Endothelial cell of umbilical vein (primary cell): ENCODE data around the gene ZER1. TPM values are rescaled to one million over a fixed set of nuclear protein-coding genes. Genes with fewer than 3 reads are reported as not detected.

Experiments
- BruUV-seq: library from RNA; stranded (reverse); fragments of 400-500 nt; replicated peaks from 2 replicates; lab custom pipeline; 2021; lab: Mats Ljungman, UMichigan
- CTCF ChIA-PET: fragments of 300-600, 350-600 bp; sonication (Branson Sonifier 250); formaldehyde crosslinking; loops from one replicate; lab custom pipeline; 2021; ENCODE audit warnings: antibody characterized with exemption, inconsistent platforms; lab: Charles Lee
- POLR2A ChIA-PET: fragments of 300-600, 350-600 bp; sonication (Branson Sonifier 250); formaldehyde crosslinking; loops from one replicate; lab custom pipeline; 2021; ENCODE audit warnings: antibody characterized with exemption, inconsistent platforms; lab: Charles Lee
- DNase-seq: peaks from one replicate; pipeline ENCODE4 v3.0.0-alpha.2; 2011; ENCODE audit warnings: low read depth, low spot score
- FAIRE-seq: peaks from 2 replicates; lab custom pipeline; 2011; peaks lifted over from hg19 to GRCh38; lab: Jason Lieb, UNC
- H2AFZ ChIP-seq: 2 replicates; pipeline ENCODE4 v1.6.0; 2012; ENCODE audit warnings: low read depth, low read length, control low read depth, inconsistent platforms
- H3K27ac ChIP-seq: 2 replicates; pipeline ENCODE4 v1.5.1; 2011; ENCODE audit warnings: low read depth, mild to moderate bottlenecking, control low read depth, low read length, moderate library complexity; ENCODE audit not compliant: insufficient read depth
- H3K27me3 ChIP-seq, 2 experiments: 2 replicates each; pipeline versions ENCODE4 v1.6.0 to v1.6.1; 2011; ENCODE audit warnings: low read length in 2 of 2, mixed read lengths in 1 of 2; ENCODE audit not compliant: control insufficient read depth in 2 of 2, insufficient read depth in 2 of 2
- H3K36me3 ChIP-seq, 2 experiments: 2 replicates in 1 of 2; 3 replicates in 1 of 2; pipeline ENCODE4 v1.5.1; 2011; ENCODE audit warnings: low read length in 2 of 2, mild to moderate bottlenecking in 1 of 2, moderate library complexity in 1 of 2; ENCODE audit not compliant: control insufficient read depth in 2 of 2, insufficient read depth in 2 of 2; ENCODE audit errors: extremely low read depth in 1 of 2
- H3K4me1 ChIP-seq: 3 replicates; pipeline ENCODE4 v1.5.1; 2011; ENCODE audit warnings: mild to moderate bottlenecking, low read length; ENCODE audit not compliant: control insufficient read depth, insufficient read depth; ENCODE audit errors: extremely low read depth
- H3K4me2 ChIP-seq: 2 replicates; pipeline ENCODE4 v1.6.1; 2011; ENCODE audit warnings: low read length, control low read depth, mixed read lengths; ENCODE audit not compliant: insufficient read depth
- H3K4me3 ChIP-seq, 3 experiments: fragments of 200-600 bp in 1 of 3; sonication (generic), shearing (Covaris generic) in 1 of 3; replicated peaks in 1 of 3; 2 replicates each; pipeline ENCODE4 v1.5.1; 2011 to 2016; ENCODE audit warnings: control low read depth in 3 of 3, low read length in 3 of 3, mild to moderate bottlenecking in 2 of 3, inconsistent platforms in 1 of 3, low read depth in 1 of 3, moderate library complexity in 1 of 3; ENCODE audit not compliant: insufficient read depth in 1 of 3
- H3K79me2 ChIP-seq: 2 replicates; pipeline ENCODE4 v1.6.0; 2012; ENCODE audit warnings: low read length, inconsistent platforms; ENCODE audit not compliant: control insufficient read depth, insufficient read depth
- H3K9ac ChIP-seq: replicated peaks from 2 replicates; pipeline ENCODE3; 2011; ENCODE audit warnings: low read length, control low read depth; ENCODE audit not compliant: insufficient read depth; ENCODE audit errors: extremely low read depth
- H3K9me1 ChIP-seq: replicated peaks from 3 replicates; pipeline ENCODE4 v1.6.0; 2011; ENCODE audit warnings: mild to moderate bottlenecking, low read length; ENCODE audit not compliant: control insufficient read depth, insufficient read depth; ENCODE audit errors: extremely low read depth
- H3K9me3 ChIP-seq: replicated peaks from 2 replicates; pipeline ENCODE4 v1.5.1; 2012; ENCODE audit warnings: low read length, inconsistent platforms; ENCODE audit not compliant: control insufficient read depth, insufficient read depth
- H4K20me1 ChIP-seq: replicated peaks from 2 replicates; pipeline ENCODE3; 2011; ENCODE audit warnings: mild to moderate bottlenecking, low read length; ENCODE audit not compliant: control insufficient read depth, insufficient read depth; ENCODE audit errors: extremely low read depth
- EZH2 ChIP-seq: IDR thresholded peaks from 2 replicates; pipeline ENCODE4 v1.6.1; 2012; ENCODE audit warnings: borderline replicate concordance, low read depth, mild to moderate bottlenecking, moderate library complexity, low read length, inconsistent platforms; ENCODE audit not compliant: severe bottlenecking
- FOS ChIP-seq: IDR thresholded peaks from 2 replicates; pipeline ENCODE4 v1.6.1; 2011; ENCODE audit warnings: mild to moderate bottlenecking, low read length, moderate library complexity, borderline replicate concordance; ENCODE audit not compliant: insufficient read depth
- GATA2 ChIP-seq: IDR thresholded peaks from 2 replicates; pipeline ENCODE4 v1.7.0; 2011; ENCODE audit warnings: low read depth, mild to moderate bottlenecking, moderate library complexity, mixed read lengths, low read length; ENCODE audit not compliant: insufficient read length, insufficient read depth
- JUN ChIP-seq: IDR thresholded peaks from 2 replicates; pipeline ENCODE4 v1.6.1; 2011; ENCODE audit warnings: borderline replicate concordance, low read depth; ENCODE audit not compliant: insufficient read length, insufficient read depth
- MYC ChIP-seq: IDR thresholded peaks from one replicate; pipeline ENCODE4 v1.6.1; 2011; ENCODE audit warnings: mild to moderate bottlenecking, low read depth, low read length
- POLR2A ChIP-seq: IDR thresholded peaks from 2 replicates; pipeline ENCODE4 v1.6.1; 2012; ENCODE audit warnings: low read depth, mild to moderate bottlenecking, control low read depth, low read length
- POLR2AphosphoS5 ChIP-seq: IDR thresholded peaks from 2 replicates; pipeline ENCODE4 v1.6.1; 2012; ENCODE audit warnings: low read depth, mild to moderate bottlenecking, control low read depth, low read length, moderate library complexity; ENCODE audit not compliant: insufficient read depth
- dilution Hi-C: fragments of 300-500 bp; cut with MboI; formaldehyde crosslinking; loops from one replicate; pipeline ENCODE4 v1.15.0; 2019; ENCODE audit warnings: low sequenced_read_pairs; ENCODE audit not compliant: extremely low pct_ligation_motif_present
- intact Hi-C: fragments of 100-400 bp; cut with micrococcal nuclease; formaldehyde crosslinking; loops from one replicate; pipeline ENCODE4 v1.10.0; 2022
- polyA plus RNA-seq, 4 experiments: library from polyadenylated mRNA; depleted of rRNA in 3 of 4; stranded (reverse) in 3 of 4; unstranded in 1 of 4; fragments of >200 nt; gene quantifications; 2 replicates each; pipeline versions ENCODE4 v1.2.1 to v1.2.3, GENCODE V29; 2011 to 2012; ENCODE audit warnings: missing spikeins in 1 of 4
- total RNA-seq: library from RNA; stranded (reverse); gene quantifications from 2 replicates; pipeline ENCODE4 v1.2.3, GENCODE V29; 2021
- TF ChIP-seq, protein P1 (sequence below): IDR thresholded peaks from 2 replicates; pipeline ENCODE4 v1.6.1; 2011; ENCODE audit not compliant: insufficient read depth, insufficient read length
- TF ChIP-seq, protein P2 (sequence below), 2 donors: IDR thresholded peaks; 1 replicate in 1 of 2; 2 replicates in 1 of 2; pipeline ENCODE4 v1.5.1; 2011; ENCODE audit warnings: low read length in 2 of 2, mild to moderate bottlenecking in 2 of 2, moderate library complexity in 2 of 2, control low read depth in 1 of 2, inconsistent platforms in 1 of 2, low read depth in 1 of 2; ENCODE audit not compliant: insufficient read depth in 1 of 2; ENCODE audit errors: extremely low read depth in 1 of 2

ZER1 gene
- total and polyA plus RNA-seq, 2 donors (not counting 3 experiments of a cell fraction or from before 2014, with no cell fraction given): 23.0 to 29.9 TPM

DNA sequence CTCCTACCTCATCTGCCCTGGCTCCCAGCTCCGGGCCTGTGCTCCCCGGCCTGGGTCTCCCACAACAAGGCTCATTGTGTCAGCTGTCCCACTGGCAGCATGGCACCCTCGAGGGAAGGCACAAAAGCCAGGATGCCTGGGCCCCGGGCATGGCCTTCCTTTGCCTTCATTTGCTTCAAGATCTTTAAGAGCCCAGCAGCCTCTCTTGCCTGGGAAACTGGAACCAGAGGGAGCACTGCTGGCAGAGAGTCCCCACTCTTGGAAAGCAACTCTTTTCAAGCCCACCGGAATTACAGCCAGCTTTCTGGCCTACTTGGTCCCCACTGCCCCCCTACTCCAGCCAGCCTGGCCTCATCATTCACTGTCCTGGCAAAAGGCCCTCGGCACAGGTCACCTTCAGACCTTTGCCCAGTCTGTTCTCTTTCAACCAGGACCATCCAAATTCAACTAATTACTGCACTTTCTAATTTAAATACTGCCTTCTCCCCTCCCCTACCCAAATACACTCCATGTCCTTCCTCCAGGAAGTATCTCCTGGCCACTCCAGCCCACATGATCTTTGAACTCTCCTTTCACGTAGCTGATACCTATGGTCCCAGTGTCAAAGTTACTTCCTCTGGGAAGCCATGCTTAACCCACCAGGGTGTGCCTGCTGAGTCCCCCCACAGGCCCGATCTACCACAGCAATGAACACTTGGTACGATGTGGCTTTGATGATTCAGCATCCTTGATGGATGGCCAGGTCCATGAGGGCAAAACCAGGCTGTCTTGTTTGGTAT is 8.9 kb downstream of the ZER1 start:
- POLR2A ChIA-PET: no interaction called here
- BruUV-seq: no TSS peak
- no peaks in the 10 kb centered on the region for H3K79me2 ChIP-seq
- CTCF ChIA-PET: interaction anchor here (1.9 kb wide), 1 partner anchor 11 kb away, joined by 6 read pairs; no protein-coding TSS in a partner anchor
- intact Hi-C loops: no loop called here
- H3K4me1 ChIP-seq: no peaks in the 10 kb centered on the region
- H3K9me3 ChIP-seq: no peaks in the 10 kb centered on the region
- H3K27ac ChIP-seq: no peak overlapping the region
- H3K27me3 ChIP-seq: no peaks in the 10 kb centered on the region
- dilution Hi-C loops: no loop called here
- no peak overlapping the region for H3K4me3 ChIP-seq
- no peaks in the 10 kb centered on the region for H3K9me1 ChIP-seq
- H3K4me2 ChIP-seq: no peak overlapping the region
- no peak overlapping the region for H2AFZ ChIP-seq
- TF ChIP-seq, protein P1, sequence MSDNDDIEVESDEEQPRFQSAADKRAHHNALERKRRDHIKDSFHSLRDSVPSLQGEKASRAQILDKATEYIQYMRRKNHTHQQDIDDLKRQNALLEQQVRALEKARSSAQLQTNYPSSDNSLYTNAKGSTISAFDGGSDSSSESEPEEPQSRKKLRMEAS: no peak
- no peak for TF ChIP-seq GATA2
- no peak for TF ChIP-seq JUN
- no peak for TF ChIP-seq POLR2A
- TF ChIP-seq, protein P2, sequence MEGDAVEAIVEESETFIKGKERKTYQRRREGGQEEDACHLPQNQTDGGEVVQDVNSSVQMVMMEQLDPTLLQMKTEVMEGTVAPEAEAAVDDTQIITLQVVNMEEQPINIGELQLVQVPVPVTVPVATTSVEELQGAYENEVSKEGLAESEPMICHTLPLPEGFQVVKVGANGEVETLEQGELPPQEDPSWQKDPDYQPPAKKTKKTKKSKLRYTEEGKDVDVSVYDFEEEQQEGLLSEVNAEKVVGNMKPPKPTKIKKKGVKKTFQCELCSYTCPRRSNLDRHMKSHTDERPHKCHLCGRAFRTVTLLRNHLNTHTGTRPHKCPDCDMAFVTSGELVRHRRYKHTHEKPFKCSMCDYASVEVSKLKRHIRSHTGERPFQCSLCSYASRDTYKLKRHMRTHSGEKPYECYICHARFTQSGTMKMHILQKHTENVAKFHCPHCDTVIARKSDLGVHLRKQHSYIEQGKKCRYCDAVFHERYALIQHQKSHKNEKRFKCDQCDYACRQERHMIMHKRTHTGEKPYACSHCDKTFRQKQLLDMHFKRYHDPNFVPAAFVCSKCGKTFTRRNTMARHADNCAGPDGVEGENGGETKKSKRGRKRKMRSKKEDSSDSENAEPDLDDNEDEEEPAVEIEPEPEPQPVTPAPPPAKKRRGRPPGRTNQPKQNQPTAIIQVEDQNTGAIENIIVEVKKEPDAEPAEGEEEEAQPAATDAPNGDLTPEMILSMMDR (IDR thresholded peaks at IDR 0.05; ENCODE audit: extremely low read depth in 1 of 2, insufficient read depth in 1 of 2, low read depth in 1 of 2, low read length in 2 of 2): no peak
- TF ChIP-seq EZH2: no peak
- no peak for TF ChIP-seq FOS
- no peak for TF ChIP-seq POLR2AphosphoS5
- no peak for TF ChIP-seq MYC
- H3K9ac ChIP-seq: no peak overlapping the region
- FAIRE-seq: no peak
- DNase-seq: no peak
- H4K20me1 ChIP-seq: no peaks in the 10 kb centered on the region
- H3K36me3 ChIP-seq: no peaks in the 10 kb centered on the region
